Panc1 (cell line): Measurements from ENCODE around the gene TOR1B.

Experiments
- POLR2AphosphoS5 ChIP-seq: IDR thresholded peaks from 2 replicates; pipeline ENCODE4 v1.6.1; 2012; ENCODE audit warnings: mild to moderate bottlenecking, low read depth, low read length, moderate library complexity
- SIN3A ChIP-seq: IDR thresholded peaks from 2 replicates; pipeline ENCODE4 v1.6.1; 2012; ENCODE audit warnings: low read depth, mild to moderate bottlenecking, low read length, moderate library complexity, borderline replicate concordance; ENCODE audit not compliant: insufficient read depth
- TF ChIP-seq, protein P1 (sequence below): fragments of 450-650 bp; IDR thresholded peaks from 2 replicates; pipeline ENCODE4 v1.5.1; 2017; ENCODE audit warnings: mild to moderate bottlenecking

DNA sequence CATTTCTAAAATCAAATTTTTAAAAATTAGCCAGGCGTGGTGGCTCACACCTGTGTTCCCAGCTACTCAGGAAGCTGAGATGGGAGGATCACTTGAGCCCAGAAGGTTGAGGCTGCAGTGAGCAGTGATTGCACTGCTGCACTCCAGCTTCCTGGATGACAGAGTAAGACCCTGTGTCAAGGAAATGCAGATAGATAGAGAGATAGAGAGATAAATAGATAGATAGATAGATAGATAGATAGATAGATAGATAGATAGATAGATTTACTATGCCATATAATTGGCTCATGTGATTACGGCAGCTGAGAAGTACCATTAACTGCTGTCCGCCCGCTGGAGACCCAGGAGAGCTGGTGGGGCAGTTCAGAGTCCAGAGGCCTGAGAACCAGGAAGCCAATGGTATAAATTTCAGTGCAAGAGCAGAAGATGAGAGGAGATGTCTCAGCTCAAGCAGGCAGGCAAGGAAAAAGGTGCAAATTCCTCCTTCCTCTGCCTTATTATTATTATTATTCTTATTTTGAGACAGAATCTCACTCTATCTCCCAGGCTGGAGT, 37.1 kb upstream of the TOR1B start:
- TF ChIP-seq POLR2AphosphoS5: no peak
- TF ChIP-seq, protein P1, sequence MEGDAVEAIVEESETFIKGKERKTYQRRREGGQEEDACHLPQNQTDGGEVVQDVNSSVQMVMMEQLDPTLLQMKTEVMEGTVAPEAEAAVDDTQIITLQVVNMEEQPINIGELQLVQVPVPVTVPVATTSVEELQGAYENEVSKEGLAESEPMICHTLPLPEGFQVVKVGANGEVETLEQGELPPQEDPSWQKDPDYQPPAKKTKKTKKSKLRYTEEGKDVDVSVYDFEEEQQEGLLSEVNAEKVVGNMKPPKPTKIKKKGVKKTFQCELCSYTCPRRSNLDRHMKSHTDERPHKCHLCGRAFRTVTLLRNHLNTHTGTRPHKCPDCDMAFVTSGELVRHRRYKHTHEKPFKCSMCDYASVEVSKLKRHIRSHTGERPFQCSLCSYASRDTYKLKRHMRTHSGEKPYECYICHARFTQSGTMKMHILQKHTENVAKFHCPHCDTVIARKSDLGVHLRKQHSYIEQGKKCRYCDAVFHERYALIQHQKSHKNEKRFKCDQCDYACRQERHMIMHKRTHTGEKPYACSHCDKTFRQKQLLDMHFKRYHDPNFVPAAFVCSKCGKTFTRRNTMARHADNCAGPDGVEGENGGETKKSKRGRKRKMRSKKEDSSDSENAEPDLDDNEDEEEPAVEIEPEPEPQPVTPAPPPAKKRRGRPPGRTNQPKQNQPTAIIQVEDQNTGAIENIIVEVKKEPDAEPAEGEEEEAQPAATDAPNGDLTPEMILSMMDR: no peak
- no peak for TF ChIP-seq SIN3A
